Thoracic aorta (tissue), 2 donors: ENCODE results near the gene CRYL1. TPM values are rescaled to one million over a fixed set of nuclear protein-coding genes. Genes with fewer than 3 reads are reported as not detected.

Source experiments
- ATAC-seq: fragments of 150-250 bp; one replicate; pipeline ENCODE4 v1.8.0; 2017; ENCODE audit warnings: low read depth; ENCODE audit not compliant: insufficient number of reproducible peaks, low FRiP score
- DNase-seq: peaks from one replicate; pipeline ENCODE4 v3.0.0-alpha.2; 2020; ENCODE audit warnings: low spot score
- H3K27ac ChIP-seq, 2 donors: fragments of 200-600 bp; sonication (generic); 1 replicate in 1 of 2; 2 replicates in 1 of 2; pipeline ENCODE4 v1.5.1; 2016; ENCODE audit warnings: mild to moderate bottlenecking in 2 of 2, moderate library complexity in 2 of 2
- H3K27me3 ChIP-seq: fragments of 200-600 bp; sonication (generic); replicated peaks from 2 replicates; pipeline ENCODE4 v1.6.0; 2016; ENCODE audit warnings: mild to moderate bottlenecking; ENCODE audit not compliant: insufficient read depth
- H3K36me3 ChIP-seq: fragments of 200-600 bp; sonication (generic); one replicate; pipeline ENCODE4 v1.5.1; 2016
- H3K4me1 ChIP-seq, 2 donors: fragments of 200-600 bp; sonication (generic); 1 replicate in 1 of 2; 2 replicates in 1 of 2; pipeline versions ENCODE4 v1.5.1 to v1.6.0; 2016; ENCODE audit warnings: low read depth in 2 of 2, mild to moderate bottlenecking in 1 of 2; ENCODE audit not compliant: control insufficient read depth in 1 of 2
- H3K4me3 ChIP-seq: fragments of 200-600 bp; sonication (generic); 2 replicates; pipeline ENCODE4 v1.5.1; 2016; ENCODE audit warnings: mild to moderate bottlenecking
- H3K9me3 ChIP-seq: fragments of 200-600 bp; sonication (generic); 2 replicates; pipeline ENCODE4 v1.5.1; 2016
- total RNA-seq, 2 donors: library from RNA; depleted of rRNA; stranded (reverse); fragments of >200 nt; gene quantifications; one replicate each; pipeline versions ENCODE4 v1.1.0 to v1.2.3, GENCODE V29; 2016
- TF ChIP-seq, protein P1 (sequence below): fragments of 200-600 bp; sonication (generic); IDR thresholded peaks from one replicate; pipeline ENCODE4 v1.5.1; 2019; ENCODE audit warnings: antibody characterized with exemption

Gene CRYL1
- total RNA-seq, 2 donors from 2014 or later: 38.9 to 57.4 TPM

DNA sequence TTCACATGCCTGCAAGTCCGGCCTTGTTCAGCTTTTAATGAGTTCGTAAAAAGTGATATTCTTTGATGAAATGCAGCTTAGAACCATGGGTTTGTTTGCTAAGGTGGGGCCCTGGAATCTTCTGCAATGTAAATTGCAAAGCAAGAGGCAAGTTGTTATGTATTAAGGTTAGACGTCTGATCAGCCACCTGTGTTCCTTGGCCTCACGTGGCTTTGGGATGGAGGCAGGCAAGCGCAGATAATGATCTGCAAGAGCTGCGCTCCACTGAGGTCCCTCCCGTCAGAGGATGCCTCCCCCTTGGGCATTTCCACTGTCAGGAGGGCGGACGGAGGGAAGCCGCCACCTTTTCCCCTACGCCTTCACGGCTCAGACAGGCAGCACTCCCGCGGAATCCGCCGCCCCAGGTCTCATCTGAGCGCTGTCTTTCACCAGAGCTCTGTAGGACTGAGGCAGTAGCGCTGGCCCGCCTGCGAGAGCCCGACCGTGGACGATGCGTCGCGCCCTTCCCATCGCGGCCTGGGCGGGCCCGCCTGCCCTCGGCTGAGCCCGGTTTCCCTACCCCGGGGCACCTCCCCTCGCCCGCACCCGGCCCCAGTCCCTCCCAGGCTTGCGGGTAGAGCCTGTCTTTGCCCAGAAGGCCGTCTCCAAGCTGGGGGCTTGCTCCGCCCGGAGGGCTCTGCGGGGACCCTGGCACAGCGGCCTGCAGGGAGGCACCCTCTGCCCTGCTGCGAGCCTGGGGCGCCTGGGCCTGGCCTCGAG lies 110.9 kb downstream of the CRYL1 start:
- ATAC-seq: no peak
- no peak for DNase-seq
- no peaks in the 10 kb centered on the region for H3K9me3 ChIP-seq
- peaks cover 7% of the 10 kb centered on the region for H3K36me3 ChIP-seq
- H3K27me3 ChIP-seq: no peaks in the 10 kb centered on the region
- no peak overlapping the region for H3K4me3 ChIP-seq
- H3K4me1 ChIP-seq: peaks cover 10 to 14% of the 10 kb centered on the region in 2 donors
- H3K27ac ChIP-seq: no peak overlapping the region
- TF ChIP-seq, protein P1, sequence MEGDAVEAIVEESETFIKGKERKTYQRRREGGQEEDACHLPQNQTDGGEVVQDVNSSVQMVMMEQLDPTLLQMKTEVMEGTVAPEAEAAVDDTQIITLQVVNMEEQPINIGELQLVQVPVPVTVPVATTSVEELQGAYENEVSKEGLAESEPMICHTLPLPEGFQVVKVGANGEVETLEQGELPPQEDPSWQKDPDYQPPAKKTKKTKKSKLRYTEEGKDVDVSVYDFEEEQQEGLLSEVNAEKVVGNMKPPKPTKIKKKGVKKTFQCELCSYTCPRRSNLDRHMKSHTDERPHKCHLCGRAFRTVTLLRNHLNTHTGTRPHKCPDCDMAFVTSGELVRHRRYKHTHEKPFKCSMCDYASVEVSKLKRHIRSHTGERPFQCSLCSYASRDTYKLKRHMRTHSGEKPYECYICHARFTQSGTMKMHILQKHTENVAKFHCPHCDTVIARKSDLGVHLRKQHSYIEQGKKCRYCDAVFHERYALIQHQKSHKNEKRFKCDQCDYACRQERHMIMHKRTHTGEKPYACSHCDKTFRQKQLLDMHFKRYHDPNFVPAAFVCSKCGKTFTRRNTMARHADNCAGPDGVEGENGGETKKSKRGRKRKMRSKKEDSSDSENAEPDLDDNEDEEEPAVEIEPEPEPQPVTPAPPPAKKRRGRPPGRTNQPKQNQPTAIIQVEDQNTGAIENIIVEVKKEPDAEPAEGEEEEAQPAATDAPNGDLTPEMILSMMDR: no peak

DNA sequence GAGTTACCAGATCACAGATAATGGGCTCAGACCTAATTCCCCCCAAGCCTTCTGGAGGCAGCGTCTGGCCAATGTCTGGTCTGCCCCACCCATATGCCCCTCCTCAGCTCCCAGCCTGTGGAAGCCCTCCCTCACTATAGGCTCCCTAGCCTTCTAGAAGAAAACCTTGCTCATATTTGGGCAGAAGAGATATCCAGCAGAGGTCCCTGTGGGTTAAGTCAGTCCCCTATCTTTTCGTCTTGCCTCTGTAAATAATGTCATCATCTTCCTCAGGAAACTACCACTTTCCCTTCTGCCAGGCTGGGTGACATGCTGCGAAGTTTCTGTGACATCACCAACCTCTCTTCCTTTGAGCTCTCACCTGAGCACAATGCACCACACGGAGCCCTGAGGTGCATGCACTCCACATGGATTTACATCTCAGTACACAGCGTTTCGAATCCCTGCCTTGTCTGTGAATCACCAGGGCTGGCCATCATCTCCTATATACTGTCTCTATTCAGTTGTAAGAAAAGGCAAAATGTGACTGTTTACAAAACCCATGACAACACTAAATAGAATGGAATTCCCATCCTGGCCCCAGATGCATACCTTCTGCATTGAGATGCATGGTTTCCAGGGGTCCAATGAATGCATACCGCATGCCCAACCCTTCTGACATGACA lies 112.8 kb downstream of the CRYL1 start:
- Histone ChIP-seq H3K27me3 (no peaks in the 10 kb centered on the region), H3K4me3 (no peak overlapping the region), H3K4me1 (peaks cover 8 to 12% of the 10 kb centered on the region in 2 donors), H3K27ac (no peak overlapping the region), H3K9me3 (no peaks in the 10 kb centered on the region), H3K36me3 (peaks cover 7% of the 10 kb centered on the region)
- TF ChIP-seq, protein P1: no peak
- ATAC-seq (no peak), DNase-seq (no peak)

DNA sequence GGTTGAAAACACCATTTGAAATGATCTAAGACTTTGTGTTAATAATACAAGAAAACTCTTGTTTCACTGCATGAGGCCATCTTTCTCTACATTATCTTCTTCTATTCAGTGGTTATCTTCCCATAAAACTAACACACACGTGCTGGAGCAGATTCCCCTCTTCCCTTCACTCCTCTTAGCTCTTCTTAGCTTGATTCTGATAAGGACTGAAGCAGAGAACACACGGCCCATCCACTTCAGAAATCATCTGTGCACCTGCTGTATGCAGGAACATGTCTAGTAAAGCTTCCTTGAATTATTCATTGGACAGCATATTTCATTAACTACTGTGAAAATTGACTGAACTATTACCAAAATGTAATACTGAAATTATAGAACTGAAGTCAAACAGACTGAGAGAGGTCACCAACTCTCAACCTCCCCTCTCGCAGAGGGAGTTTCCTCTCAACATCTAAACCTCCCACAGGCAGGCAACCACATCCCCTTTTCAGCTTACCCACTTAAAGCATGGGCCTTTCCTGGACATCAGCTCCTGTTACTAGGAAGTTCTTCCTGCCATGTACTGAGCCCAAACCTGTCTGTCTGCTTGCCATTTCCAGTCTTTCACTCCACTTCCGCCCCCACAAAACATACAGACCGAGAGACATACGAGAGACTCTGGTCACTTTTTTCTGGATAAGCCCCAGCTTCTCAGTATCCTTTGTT lies 113.9 kb downstream of the CRYL1 start:
- Histone ChIP-seq H3K9me3 (no peaks in the 10 kb centered on the region), H3K4me1 (peaks cover 8 to 10% of the 10 kb centered on the region in 2 donors), H3K4me3 (no peak overlapping the region), H3K27me3 (no peaks in the 10 kb centered on the region), H3K36me3 (peaks cover 7% of the 10 kb centered on the region), H3K27ac (no peak overlapping the region)
- ATAC-seq (no peak), DNase-seq (no peak)
- TF ChIP-seq, protein P1: no peak

DNA sequence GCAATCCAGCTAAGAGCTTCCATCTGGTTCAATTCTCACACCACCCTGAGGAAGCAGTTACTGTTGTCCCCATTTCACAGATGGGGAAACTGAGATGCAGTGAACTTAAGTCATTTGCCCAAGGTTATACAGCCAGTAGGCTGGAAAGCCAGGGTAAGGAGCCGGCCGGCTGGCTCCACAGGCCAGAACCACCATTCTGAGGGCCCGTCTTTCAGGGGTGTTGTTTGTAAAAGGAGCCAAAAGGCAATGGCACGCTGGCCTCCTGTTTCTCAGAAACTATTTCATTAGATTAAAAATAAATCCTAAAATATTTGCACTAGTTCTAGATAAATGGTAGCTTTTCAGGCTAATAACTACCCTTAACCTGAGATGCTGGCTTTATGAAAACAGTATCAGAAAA lies 114.9 kb downstream of the CRYL1 start:
- peaks cover 7% of the 10 kb centered on the region for H3K36me3 ChIP-seq
- H3K9me3 ChIP-seq: no peaks in the 10 kb centered on the region
- no peak for DNase-seq
- no peak overlapping the region for H3K27ac ChIP-seq
- H3K4me1 ChIP-seq: no peaks in the 10 kb centered on the region
- no peak overlapping the region for H3K4me3 ChIP-seq
- no peaks in the 10 kb centered on the region for H3K27me3 ChIP-seq
- no peak for ATAC-seq
- TF ChIP-seq, protein P1: no peak

DNA sequence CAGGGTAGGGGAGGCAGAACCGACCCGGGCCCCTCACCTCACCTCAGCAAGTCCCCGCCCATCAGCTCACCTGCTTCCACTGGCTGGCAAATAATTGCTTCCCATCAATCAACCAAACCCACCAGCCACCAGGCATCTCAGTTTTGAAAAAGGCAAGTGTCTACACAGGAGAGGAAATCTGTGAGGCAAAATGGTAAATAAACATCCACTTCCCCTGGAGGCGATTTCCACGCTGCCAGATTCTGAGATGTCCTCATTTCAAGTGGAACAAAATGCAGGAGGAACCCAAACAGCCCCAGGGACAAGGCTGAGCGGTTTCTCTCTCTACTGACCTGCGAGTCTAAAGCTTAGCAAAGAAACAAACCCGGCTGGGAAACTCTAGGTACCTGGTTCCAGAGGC lies 117.5 kb downstream of the CRYL1 start:
- DNase-seq (no peak), ATAC-seq (no peak)
- Histone ChIP-seq H3K9me3 (no peaks in the 10 kb centered on the region), H3K36me3 (peaks cover 10% of the 10 kb centered on the region), H3K27ac (no peak overlapping the region), H3K4me3 (no peak overlapping the region), H3K27me3 (no peaks in the 10 kb centered on the region), H3K4me1 (no peaks in the 10 kb centered on the region)
- TF ChIP-seq, protein P1: no peak
